ENCODE data around the gene TAF11.

TAF11 gene

DNA sequence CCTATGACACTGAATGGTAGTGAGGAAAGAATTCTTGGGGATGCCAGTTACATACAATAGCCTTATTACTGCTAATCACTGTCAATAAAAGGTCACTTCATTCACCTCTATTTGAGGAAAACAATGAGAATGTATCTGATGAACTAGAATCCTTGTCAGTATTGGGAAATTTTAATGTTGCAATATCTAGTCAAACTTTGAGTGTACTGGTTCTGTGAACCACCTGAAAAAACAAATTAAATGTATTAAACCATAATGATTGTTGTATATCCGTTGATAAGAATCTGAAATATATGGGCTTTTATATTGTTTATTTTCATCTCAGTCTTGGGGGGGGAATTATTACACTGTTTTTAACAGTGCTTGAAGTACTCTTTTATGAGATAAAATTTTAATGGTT, 10.6 kb downstream of the TAF11 start:
- H3K27ac ChIP-seq = 0 out of 2 replicates have a peak overlapping the region, but pooled peaks have one; percentile 9
- TF ChIP-seq ZFX (IDR thresholded peaks at IDR 0.05; ENCODE audit: borderline replicate concordance) = no peak
- TF ChIP-seq, protein P1, sequence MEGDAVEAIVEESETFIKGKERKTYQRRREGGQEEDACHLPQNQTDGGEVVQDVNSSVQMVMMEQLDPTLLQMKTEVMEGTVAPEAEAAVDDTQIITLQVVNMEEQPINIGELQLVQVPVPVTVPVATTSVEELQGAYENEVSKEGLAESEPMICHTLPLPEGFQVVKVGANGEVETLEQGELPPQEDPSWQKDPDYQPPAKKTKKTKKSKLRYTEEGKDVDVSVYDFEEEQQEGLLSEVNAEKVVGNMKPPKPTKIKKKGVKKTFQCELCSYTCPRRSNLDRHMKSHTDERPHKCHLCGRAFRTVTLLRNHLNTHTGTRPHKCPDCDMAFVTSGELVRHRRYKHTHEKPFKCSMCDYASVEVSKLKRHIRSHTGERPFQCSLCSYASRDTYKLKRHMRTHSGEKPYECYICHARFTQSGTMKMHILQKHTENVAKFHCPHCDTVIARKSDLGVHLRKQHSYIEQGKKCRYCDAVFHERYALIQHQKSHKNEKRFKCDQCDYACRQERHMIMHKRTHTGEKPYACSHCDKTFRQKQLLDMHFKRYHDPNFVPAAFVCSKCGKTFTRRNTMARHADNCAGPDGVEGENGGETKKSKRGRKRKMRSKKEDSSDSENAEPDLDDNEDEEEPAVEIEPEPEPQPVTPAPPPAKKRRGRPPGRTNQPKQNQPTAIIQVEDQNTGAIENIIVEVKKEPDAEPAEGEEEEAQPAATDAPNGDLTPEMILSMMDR (IDR thresholded peaks at IDR 0.05) = no peak

DNA sequence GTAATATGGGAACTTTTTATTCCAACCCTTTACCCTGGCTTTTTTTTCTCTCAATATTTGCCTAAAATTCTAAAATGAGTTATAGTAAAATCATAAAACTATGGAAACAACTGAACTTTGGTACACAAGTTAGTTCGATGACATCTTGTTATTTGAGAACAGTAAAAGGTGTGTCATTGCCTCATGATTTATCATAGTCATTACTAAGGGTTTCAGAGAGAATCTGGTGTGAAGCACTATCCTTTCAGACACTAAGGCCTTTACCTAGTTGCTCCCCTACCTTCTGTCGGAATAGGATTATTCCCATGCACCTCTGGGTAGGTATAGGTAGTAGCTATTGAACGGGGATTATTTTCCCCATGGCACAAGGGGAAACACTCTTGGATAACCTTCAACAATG, 11.4 kb downstream of the TAF11 start:
- no peak overlapping the region for H3K27ac ChIP-seq
- no peak for TF ChIP-seq ZFX (IDR thresholded peaks at IDR 0.05; ENCODE audit: borderline replicate concordance)
- TF ChIP-seq, protein P1 (IDR thresholded peaks at IDR 0.05) = no peak

DNA sequence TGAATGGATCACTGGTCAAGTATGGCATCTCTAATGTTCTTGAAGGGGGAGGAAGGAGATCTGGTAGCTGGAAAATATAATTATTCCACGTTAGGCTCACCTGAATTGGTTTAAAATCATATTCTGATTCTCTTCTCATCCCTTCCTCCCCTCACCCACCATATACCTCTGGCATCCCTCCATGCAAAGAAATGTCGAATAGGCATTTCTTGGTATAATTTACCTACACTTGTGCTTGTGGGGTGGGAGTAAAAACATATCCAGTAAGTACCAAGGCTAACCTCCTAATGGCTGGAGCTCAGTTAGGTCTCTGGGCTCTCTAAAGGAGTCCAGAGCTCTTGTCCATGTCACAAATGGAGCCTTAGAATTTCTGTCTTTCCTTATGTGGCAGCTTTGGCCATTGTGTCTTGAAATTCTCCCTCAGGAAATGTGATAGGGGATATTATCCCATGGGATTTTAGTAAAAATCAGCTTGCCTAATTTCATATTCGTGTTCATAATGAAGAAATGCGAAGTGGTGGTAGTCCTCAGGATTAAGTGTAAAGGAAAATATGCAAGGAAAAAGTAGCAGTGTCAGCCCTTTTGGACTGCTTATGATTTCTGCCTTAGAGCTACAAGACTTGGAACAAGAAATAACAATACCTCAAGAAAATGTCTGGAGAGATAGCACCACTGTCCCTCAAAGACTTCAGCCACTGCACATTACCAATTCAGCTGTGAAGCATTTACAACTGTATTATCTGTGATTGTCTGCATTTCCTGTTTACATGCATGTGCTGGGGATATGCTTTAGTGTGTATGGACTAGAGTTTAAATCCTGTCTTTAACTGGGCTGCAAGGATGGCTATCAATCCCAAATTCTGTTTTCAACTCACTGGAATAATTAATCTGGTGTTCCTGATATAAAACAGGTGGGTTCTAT, 12.3 kb downstream of the TAF11 start:
- no peak overlapping the region for H3K27ac ChIP-seq
- TF ChIP-seq ZFX (IDR thresholded peaks at IDR 0.05; ENCODE audit: borderline replicate concordance) = no peak
- TF ChIP-seq, protein P1 (IDR thresholded peaks at IDR 0.05) = no peak

- no peak for TF ChIP-seq ZFX (IDR thresholded peaks at IDR 0.05; ENCODE audit: borderline replicate concordance)
- TF ChIP-seq, protein P1 (IDR thresholded peaks at IDR 0.05) = no peak
- no peak overlapping the region for H3K27ac ChIP-seq
These were observed 15.5 kb downstream of the TAF11 start for GRCh38 chr6:34872332-34872731.

DNA sequence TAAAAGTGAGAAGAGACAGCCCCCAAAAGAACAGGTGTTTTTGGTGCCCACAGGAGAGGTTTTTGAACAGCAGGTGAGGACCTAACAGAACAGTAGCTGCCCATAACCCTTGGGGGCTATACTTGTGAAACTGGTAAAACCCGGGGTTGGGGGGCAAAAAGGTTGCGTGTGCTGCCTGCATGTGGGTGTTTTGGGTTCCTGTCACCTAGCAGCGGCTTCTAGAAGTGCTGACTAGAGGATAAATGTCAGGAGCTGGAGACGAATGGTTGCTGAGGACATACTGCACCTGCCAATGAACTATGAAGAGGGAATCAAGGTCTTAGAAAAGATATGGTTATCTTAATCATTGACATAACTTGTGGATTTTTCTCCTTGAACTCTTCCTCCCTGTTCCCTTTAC, 16.0 kb downstream of the TAF11 start:
- H3K27ac ChIP-seq = no peak overlapping the region

GRCh38 chr6:34867484-34867883, 20.4 kb downstream of the TAF11 start:
- no peak overlapping the region for H3K27ac ChIP-seq
- no peak for TF ChIP-seq ZFX (IDR thresholded peaks at IDR 0.05; ENCODE audit: borderline replicate concordance)
- TF ChIP-seq, protein P1 (IDR thresholded peaks at IDR 0.05) = no peak

More for the DNA sequence above, 16.0 kb downstream of the TAF11 start:
- TF ChIP-seq, protein P1 (IDR thresholded peaks at IDR 0.05) = no peak
- TF ChIP-seq ZFX (IDR thresholded peaks at IDR 0.05; ENCODE audit: borderline replicate concordance) = no peak

GRCh38 chr6:34866509-34866908, 21.3 kb downstream of the TAF11 start:
- no peak overlapping the region for H3K27ac ChIP-seq
- TF ChIP-seq, protein P1 (IDR thresholded peaks at IDR 0.05) = no peak
- no peak for TF ChIP-seq ZFX (IDR thresholded peaks at IDR 0.05; ENCODE audit: borderline replicate concordance)
